ENCODE data around the gene AKT3. TPM values are rescaled to one million over a fixed set of nuclear protein-coding genes. Genes with fewer than 3 reads are reported as not detected.
A peak's percentile ranks its signal among the peaks of the same experiment; 100 is the strongest.

The AKT3 gene
- polyA plus RNA-seq, 2 of the 4 experiments (the other 2 are of a cell fraction): 18.4 to 43.5 TPM

DNA sequence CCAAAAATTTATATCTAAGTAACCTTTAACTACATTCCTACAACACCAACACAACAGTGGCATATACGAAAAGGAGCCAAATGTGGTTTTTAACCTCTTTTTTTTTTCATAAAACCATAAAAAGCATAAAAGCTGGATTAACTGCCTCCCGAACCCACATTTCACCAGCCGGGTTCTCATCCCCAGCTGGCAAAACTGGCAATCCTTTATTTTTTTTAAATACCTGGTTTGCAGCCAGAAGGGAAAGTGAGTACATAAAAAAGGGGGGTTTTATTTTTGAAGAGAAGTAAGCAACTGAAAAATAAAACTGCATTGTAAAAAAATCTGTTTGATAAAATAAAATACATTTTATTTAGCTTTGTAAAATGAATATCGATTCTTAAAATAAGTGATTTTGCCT lies 295.4 kb downstream of the AKT3 start (continued):
- TF ChIP-seq NPAS2 (CRISPR knock-in tag; IDR thresholded peaks at IDR 0.05; ENCODE audit: borderline replicate concordance) (no peak), CBX2 (IDR thresholded peaks at IDR 0.05; ENCODE audit: borderline replicate concordance, low read depth) (no peak), CHD4 (IDR thresholded peaks at IDR 0.05; ENCODE audit: borderline replicate concordance) (no peak)

DNA sequence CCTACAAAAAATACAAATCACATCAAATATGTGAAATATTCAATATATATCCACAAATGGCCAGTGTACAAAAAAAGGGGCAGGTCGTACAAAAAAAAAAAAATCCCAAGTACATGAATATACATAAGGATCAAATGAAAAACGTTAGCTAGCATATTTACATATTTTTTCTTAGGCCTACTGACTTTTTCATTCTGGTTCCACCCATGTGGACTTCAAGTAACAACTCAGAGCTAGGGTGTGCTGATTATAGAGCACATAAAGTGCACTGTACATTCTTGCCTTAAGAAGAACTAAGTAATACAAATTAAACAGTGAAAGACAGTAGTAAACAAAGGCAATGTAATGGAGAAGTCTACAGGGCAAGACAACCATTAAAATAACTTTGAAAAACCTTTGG lies 297.0 kb downstream of the AKT3 start:
- CTCF ChIA-PET: interaction anchor here (0.6 to 0.9 kb wide), 2 partner anchors 19 to 772 kb away, joined by 3 to 5 read pairs; no protein-coding TSS in a partner anchor
- ATAC-seq (no peak), FAIRE-seq (no peak), DNase-seq (ENCODE audit: low read depth in 1 of 2, low spot score in 1 of 2) (no peak)
- POLR2A ChIA-PET: no interaction called here
- no peaks in the 10 kb centered on the region for H3K9me3 ChIP-seq
- no peak for TF ChIP-seq FOSB (CRISPR knock-in tag; IDR thresholded peaks at IDR 0.05)
- no peak for TF ChIP-seq SMC3 (IDR thresholded peaks at IDR 0.05)
- TF ChIP-seq CHD2 (IDR thresholded peaks at IDR 0.05; ENCODE audit: low read length, partially characterized antibody): no peak
- TF ChIP-seq, protein P1, sequence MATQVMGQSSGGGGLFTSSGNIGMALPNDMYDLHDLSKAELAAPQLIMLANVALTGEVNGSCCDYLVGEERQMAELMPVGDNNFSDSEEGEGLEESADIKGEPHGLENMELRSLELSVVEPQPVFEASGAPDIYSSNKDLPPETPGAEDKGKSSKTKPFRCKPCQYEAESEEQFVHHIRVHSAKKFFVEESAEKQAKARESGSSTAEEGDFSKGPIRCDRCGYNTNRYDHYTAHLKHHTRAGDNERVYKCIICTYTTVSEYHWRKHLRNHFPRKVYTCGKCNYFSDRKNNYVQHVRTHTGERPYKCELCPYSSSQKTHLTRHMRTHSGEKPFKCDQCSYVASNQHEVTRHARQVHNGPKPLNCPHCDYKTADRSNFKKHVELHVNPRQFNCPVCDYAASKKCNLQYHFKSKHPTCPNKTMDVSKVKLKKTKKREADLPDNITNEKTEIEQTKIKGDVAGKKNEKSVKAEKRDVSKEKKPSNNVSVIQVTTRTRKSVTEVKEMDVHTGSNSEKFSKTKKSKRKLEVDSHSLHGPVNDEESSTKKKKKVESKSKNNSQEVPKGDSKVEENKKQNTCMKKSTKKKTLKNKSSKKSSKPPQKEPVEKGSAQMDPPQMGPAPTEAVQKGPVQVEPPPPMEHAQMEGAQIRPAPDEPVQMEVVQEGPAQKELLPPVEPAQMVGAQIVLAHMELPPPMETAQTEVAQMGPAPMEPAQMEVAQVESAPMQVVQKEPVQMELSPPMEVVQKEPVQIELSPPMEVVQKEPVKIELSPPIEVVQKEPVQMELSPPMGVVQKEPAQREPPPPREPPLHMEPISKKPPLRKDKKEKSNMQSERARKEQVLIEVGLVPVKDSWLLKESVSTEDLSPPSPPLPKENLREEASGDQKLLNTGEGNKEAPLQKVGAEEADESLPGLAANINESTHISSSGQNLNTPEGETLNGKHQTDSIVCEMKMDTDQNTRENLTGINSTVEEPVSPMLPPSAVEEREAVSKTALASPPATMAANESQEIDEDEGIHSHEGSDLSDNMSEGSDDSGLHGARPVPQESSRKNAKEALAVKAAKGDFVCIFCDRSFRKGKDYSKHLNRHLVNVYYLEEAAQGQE (IDR thresholded peaks at IDR 0.05): no peak
- H3K4me1 ChIP-seq: peaks cover 13% of the 10 kb centered on the region
- H3K4me3 ChIP-seq: no peak overlapping the region
- H3K27ac ChIP-seq: no peak overlapping the region
- H3K4me2 ChIP-seq: no peak overlapping the region
- 73% methylated on average over 2 of the region's 2 CpGs for WGBS (ENCODE audit: missing lambda C conversion rate)

DNA sequence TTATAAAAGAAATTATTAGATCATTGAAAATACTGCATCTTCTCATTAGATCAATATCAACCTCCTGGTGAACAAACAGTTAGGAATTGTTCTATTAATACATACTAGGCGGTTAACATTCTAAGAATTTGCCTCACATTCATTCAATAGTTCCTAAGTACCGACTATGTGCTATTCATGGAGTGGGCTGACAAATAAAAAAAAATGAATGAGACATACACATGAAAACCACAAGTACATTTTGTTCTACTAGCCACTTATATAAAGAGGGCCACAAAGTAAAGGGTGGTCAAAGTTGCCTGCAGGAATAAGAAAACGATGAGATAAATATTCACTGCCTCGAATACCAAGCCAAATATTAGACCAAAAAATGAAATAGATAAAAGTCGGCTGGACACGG lies 299.8 kb downstream of the AKT3 start:
- no peak overlapping the region for H3K4me2 ChIP-seq
- CTCF ChIA-PET: no interaction called here

DNA sequence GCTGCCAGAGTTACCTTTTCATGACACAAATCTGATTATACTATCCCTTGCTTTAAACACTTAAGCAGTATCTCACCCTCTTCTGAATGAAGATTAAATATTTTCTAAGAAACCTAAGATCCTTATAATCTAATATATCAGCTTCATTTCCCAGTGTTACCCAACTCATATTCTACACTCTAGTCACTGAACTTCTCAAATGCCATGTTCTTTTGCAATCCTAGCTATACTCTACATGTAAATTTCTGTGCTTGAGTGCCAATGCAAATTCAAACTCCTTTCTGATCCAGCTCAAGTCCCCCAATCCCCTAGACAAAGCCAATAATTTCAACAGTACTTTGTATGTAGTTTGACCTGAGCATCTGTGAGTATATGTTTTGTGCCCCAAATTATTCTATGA lies 300.3 kb downstream of the AKT3 start:
- POLR2A ChIA-PET: no interaction called here
- no peak for TF ChIP-seq KDM1A (IDR thresholded peaks at IDR 0.05; ENCODE audit: low read depth)
- TF ChIP-seq, protein P2, sequence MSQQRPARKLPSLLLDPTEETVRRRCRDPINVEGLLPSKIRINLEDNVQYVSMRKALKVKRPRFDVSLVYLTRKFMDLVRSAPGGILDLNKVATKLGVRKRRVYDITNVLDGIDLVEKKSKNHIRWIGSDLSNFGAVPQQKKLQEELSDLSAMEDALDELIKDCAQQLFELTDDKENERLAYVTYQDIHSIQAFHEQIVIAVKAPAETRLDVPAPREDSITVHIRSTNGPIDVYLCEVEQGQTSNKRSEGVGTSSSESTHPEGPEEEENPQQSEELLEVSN (IDR thresholded peaks at IDR 0.05; ENCODE audit: borderline replicate concordance, low read depth): no peak
- peak overlapping the region in 1 of 2 experiments; percentile 7; a peak in 1 of 6 replicates for H3K27ac ChIP-seq
- CTCF ChIA-PET: no interaction called here
- H3K4me2 ChIP-seq: peak overlapping the region; percentile 19; the same call in 2 of the 3 replicates
- ATAC-seq: no peak
- no peaks in the 10 kb centered on the region for H3K9me3 ChIP-seq
- H3K4me1 ChIP-seq: peaks cover 13% of the 10 kb centered on the region
- no peak for DNase-seq (ENCODE audit: low read depth in 1 of 2, low spot score in 1 of 2)
- no peak for FAIRE-seq
- no peak overlapping the region for H3K4me3 ChIP-seq

More for the DNA sequence above, 299.8 kb downstream of the AKT3 start:
- H3K4me3 ChIP-seq: no peak overlapping the region
- no peaks in the 10 kb centered on the region for H3K9me3 ChIP-seq
- ATAC-seq: no peak
- no peak overlapping the region for H3K27ac ChIP-seq
- peaks cover 13% of the 10 kb centered on the region for H3K4me1 ChIP-seq
- POLR2A ChIA-PET: interaction anchor here (0.7 kb wide), 1 partner anchor 38 kb away, joined by 4 read pairs; no protein-coding TSS in a partner anchor
- TF ChIP-seq ZC3H11A (IDR thresholded peaks at IDR 0.05) (no peak), TP53 (CRISPR knock-in tag; IDR thresholded peaks at IDR 0.05) (no peak), BHLHE40 (IDR thresholded peaks at IDR 0.05; ENCODE audit: low read depth, low read length) (no peak), SREBF2 (IDR thresholded peaks at IDR 0.05) (no peak), NPAS2 (CRISPR knock-in tag; IDR thresholded peaks at IDR 0.05; ENCODE audit: borderline replicate concordance) (no peak), EHF (CRISPR knock-in tag; IDR thresholded peaks at IDR 0.05) (no peak)
- TF ChIP-seq, protein P3, sequence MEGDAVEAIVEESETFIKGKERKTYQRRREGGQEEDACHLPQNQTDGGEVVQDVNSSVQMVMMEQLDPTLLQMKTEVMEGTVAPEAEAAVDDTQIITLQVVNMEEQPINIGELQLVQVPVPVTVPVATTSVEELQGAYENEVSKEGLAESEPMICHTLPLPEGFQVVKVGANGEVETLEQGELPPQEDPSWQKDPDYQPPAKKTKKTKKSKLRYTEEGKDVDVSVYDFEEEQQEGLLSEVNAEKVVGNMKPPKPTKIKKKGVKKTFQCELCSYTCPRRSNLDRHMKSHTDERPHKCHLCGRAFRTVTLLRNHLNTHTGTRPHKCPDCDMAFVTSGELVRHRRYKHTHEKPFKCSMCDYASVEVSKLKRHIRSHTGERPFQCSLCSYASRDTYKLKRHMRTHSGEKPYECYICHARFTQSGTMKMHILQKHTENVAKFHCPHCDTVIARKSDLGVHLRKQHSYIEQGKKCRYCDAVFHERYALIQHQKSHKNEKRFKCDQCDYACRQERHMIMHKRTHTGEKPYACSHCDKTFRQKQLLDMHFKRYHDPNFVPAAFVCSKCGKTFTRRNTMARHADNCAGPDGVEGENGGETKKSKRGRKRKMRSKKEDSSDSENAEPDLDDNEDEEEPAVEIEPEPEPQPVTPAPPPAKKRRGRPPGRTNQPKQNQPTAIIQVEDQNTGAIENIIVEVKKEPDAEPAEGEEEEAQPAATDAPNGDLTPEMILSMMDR (IDR thresholded peaks at IDR 0.05): no peak
- DNase-seq (ENCODE audit: low read depth in 1 of 2, low spot score in 1 of 2): no peak
- no peak for FAIRE-seq
- 93% methylated on average over 6 of the region's 6 CpGs for WGBS (ENCODE audit: missing lambda C conversion rate)

Data from A549 (cell line).